ENCODE data around the gene NEDD4L.
"Not testable (repeated sequence)": the region's sequence is repeated elsewhere in the genome, so short reads cannot be mapped to it uniquely, and the experiment has no call there.

Gene NEDD4L

GRCh38 chr18:58043491-58044369 is at the start of gene NEDD4L:
NEDD4L (plus strand) TSS chr18:58044226; CDS start chr18:58044661, 435 bp downstream.
- peak; percentile 88 for DNase-seq

DNA sequence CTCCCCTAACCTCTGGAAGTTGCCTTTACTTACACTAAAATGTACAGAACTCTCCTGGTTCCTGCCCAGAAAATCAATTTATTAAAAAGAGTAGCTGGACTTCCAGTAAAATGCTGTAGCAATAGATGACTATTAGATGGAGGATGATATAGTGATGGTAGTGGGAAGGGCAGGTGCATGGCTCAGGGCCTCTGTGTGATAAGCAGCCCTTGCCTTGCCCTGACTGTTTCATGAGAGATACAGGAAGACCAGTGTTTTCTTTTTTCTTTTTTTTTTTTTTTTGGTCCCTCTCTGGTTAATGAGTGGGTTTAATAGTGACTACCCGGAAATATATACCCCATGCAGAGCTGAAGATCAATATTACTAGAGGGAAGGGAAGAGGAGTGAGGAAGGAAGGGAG is 48.7 kb upstream of the NEDD4L start:
- no peak for DNase-seq

DNA sequence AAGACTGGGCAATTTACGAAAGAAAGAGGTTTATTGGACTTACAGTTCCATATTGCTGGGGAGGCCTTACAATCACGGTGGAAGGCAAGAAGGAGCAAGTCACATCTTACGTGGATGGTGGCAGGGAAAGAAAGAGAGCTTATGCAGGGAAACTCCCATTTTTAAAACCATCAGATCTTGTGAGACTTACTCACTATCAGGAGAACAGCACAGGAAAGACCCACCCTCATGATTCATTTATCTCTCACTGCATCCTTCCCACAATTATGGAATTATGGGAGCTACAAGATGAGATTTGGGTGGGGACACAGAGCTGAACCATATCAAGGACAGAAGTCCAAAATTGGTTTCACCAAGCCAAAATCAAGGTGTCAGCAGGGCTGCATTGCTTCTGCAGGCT is 47.1 kb upstream of the NEDD4L start:
- DNase-seq = not testable (repeated sequence)

DNA sequence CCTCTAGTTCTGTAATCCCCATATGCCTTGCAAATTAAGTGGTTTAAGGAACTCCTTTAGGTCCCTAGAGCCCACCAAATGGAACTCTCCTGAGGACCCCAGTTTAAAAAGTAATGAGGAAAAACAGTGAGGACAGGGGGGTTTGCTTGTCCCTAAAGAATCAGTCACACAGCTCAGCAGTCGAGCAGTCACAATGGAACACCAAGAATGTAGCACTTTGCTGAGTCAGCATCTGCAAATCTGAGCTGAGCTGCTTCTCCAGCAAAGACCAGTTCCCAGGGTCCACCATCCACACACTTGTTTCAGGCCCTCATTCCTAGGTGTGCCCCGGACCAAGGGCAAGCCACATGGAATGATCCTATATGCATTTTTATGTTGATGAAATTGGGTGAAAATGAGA is 46.2 kb upstream of the NEDD4L start:
- DNase-seq = no peak

- no peak for DNase-seq
These were observed 45.6 kb upstream of the NEDD4L start for GRCh38 chr18:57998461-57998860.

DNA sequence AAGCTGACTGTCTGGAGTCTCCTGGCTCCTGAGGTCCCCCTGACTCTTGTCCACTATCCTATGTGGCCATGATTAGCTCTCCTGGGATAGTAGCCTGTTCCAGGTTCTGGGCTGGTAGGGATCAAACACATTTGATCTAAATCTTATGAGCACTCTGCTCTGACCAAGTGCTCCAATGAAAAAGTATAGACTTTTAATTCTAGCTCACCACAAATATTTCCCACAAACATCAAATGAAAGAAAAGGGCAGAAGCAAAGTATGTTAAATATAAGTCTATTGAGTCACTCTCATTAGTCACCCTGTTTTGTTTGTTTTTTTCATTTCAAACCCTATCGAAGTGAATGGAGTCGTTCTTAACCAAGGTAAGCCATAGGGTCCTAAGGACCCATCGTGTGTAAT is 39.7 kb upstream of the NEDD4L start:
- DNase-seq = no peak

DNA sequence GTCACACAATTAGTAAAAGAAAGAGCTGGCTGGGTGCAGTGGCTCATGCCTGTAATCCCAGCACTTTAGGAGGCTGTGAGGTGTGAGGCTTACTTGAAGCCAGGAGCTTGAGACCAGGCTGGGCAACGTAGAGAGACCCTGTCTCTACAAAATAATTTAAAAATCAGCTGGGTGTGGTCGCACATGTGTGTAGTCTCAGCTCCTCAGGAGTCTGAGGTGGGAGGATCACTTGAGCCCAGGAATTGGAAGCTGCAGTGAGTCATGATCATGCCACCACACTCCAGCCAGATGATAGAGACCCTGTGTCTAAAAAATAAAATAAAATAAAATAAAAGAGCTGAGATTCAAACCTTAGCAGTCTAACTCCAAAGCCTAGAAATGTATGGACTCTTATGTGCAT is 39.0 kb upstream of the NEDD4L start:
- no peak for DNase-seq

GRCh38 chr18:58005885-58006523 is 38.0 kb upstream of the NEDD4L start:
- DNase-seq = no peak

- no peak for DNase-seq
These were observed 34.9 kb upstream of the NEDD4L start for GRCh38 chr18:58009166-58009565.

DNA sequence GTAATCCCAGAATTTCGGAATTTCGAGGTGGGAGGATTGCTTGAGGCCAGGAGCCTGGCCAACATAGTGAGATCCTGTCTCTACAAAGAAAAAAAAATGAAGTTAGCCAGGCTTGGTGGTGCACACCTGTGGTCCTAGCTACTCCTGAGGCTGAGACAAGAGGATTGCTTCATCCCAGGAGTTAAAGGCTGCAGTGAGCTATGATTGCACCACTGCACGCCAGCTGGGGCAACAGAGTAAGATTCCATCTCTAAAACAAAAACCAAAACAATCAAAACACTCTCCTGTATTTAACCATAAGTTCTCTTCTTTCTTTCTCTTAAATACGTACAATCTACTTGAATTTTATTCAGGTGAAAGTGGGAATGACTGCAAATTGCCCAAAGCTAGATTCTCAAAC is 33.8 kb upstream of the NEDD4L start:
- DNase-seq = no peak

DNA sequence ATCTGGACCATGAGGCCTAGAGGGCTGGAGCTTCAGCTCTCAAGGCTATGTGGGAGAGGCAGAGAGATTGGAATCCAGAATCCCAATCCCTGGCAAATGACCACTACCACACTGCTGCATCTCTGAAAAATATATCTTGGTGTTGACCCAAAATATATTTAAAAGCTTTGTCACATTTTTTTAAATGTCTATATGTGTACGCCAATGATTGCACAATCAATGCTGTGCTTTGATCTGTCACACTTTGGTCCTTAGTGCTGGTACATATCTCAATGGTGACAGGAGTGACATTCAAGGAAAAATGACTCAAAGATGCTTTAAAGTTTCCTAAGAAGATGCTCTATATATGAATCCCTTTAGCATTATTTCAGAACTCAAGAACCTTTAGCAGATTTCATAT is 31.7 kb upstream of the NEDD4L start:
- no peak for DNase-seq

DNA sequence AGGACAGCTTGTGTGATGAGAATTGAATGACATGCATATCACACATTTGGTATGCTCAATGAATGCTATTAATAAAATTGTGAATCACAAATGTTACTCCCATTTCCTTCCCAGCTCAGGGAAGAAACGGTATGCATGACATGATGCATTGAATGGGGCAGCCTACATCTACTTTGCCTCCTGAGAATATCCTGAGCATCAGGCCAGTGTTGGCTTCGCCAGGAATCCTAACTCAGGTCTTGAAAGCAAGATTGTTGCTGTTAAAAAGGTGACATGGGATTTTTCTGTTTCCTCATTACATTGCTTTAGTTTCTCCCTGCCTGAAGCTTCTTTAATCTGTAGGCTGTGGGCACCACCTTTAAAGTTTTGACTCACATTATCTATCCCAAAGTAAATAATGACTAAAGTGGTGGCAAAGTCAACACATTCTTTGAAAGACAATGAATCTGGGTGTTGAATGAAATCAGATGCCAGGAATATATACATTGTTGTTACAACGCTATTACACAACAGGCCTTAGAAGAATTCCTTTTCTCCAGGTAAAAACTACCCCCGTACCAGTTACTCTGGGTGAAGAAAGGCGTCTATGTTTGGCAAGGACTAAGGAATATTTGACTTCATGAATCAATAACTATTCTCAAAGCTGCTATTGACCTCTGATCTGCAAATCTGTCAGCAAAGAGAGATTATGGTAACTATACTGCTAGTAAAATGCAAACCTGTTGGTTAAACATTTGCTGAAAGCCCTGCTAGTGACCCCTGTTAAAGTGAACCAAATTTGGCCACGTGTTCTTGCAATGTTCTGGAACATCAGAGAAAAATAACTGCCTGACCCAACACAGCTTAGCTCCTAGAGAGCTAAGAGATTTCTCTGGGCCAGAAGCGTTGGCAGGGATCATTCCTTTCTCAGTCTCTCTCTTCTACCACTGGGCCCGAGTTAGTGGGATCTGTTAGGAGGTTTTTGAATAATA is 30.5 kb upstream of the NEDD4L start:
- DNase-seq = no peak

DNA sequence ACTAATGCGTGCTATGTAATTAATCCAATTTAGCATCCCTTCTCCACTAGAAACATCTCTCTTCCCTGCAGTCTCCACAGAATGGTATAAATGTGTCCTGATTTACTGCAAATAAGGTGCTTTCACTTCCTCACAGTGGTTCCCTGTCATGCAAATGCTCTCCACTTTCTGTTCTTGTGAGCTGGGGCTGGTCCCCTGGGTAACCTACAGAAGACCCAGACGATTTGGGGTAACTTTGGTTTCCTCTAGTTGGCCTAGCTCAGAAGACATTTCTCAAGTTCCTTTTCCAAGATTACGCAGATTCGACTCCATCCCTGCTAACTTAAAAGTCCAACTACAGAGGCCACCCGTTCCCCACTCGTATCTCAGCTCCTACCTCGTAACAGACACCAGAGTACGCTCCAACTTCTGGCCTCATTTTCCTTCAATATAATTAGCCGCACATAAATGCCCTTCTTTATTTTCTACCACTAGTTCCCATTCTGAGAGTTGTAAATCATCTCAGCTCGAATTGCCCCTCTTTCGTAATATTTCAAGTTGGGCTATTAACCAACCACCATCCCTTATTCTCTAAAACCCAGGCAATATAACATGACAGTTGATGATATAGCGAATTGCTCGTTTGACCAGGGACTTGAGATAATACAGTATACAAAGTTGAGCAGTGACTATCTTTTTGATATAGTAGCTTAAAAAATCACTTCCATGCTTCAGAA is 28.8 kb upstream of the NEDD4L start:
- DNase-seq = no peak

GRCh38 chr18:58017267-58017666 is 26.8 kb upstream of the NEDD4L start:
- DNase-seq = no peak

- DNase-seq = no peak
These were observed 23.4 kb upstream of the NEDD4L start for GRCh38 chr18:58020567-58021107.

- DNase-seq = no peak
These were observed 22.5 kb upstream of the NEDD4L start for GRCh38 chr18:58021504-58021903.

DNA sequence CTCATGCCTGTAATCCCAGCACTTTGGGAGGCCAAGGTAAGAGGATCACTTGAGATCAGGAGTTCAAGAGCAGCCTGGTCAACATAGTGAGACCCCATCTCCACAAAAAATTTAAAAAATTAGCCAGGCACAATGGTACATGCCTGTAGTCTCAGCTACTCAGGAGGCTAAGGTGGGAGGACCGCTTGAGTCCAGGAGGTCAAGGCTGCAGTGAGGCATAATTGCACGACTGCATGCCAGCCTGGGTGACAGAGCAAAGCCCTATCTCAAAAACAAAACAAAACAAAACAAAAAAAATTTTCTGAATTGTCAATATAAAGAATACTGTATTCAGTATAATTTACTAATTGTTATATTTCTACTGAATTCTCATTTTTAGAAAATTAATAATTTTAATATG is 20.9 kb upstream of the NEDD4L start:
- DNase-seq = no peak

DNA sequence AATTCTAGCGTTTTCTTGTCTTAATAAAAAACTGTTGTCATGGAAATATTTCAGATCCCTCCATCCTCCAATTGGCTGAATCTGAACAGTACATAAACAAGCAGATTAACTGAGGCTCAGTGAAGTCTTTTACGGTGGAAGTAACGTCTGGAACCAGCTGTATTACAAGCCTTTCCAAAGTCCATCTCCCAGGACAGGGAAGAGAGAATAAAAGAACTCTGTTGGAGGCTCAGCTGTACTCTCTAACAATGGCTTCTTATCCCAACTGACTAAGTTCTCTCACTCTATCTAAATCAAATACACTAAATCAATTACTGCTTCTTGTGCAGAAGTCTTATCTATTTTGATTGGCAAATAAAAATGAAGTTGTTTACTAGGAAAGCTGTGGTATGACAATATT is 19.9 kb upstream of the NEDD4L start:
- DNase-seq = no peak

DNA sequence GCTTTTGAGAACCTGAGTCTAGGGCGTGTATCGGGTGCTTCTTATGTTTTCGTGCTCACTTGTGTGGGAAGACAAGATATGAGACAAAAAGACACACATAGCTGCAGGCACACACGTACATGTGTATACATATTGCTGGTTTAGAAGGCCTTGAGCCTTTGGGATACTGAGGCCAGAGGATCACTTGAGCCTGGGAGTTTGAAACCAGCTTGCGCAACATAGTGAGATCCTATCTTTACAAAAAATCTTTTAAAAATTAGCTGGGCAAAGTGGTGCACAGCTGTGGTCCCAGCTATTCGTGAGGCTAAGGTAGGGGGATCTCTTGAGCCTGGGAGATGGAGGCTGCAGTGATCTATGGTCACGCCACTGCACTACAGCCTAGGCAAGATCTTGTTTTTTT is 18.8 kb upstream of the NEDD4L start:
- no peak for DNase-seq

- DNase-seq = no peak
These were observed 18.3 kb upstream of the NEDD4L start for GRCh38 chr18:58025733-58026132.

DNA sequence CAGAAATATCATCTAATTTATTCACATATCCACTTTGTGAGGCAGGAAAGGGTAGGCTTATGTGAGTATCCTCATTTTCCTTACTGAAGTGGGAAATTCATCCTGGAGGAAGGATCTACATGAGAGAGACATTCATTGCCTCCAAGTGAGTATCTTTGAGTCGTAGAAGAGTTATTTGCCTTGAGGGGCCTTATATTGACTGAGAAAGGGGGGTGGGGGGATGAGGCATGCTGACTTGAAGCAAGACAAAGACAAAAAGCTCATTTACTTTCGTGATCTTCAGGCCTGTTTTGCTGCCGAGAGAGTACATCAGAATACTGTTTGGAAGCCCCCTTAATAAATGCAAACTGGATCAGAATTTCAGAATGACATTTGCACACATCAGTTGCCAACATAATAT is 17.6 kb upstream of the NEDD4L start:
- DNase-seq = no peak

- DNase-seq = no peak
These were observed 17.2 kb upstream of the NEDD4L start for GRCh38 chr18:58026857-58027256.
